GM12865 (cell line): ENCODE data around the gene NALF2.

Source experiments
- DNase-seq: peaks from one replicate; pipeline ENCODE4 v3.0.0; 2010; ENCODE audit warnings: low read depth
- H3K4me3 ChIP-seq: 2 replicates; pipeline ENCODE4 v1.5.1; 2011; ENCODE audit warnings: mild to moderate bottlenecking, low read depth, low read length, control low read depth
- CTCF ChIP-seq: IDR thresholded peaks from 2 replicates; pipeline ENCODE4 v1.5.1; 2011; ENCODE audit warnings: low read length, control low read depth, low read depth, inconsistent platforms; ENCODE audit not compliant: insufficient read depth; ENCODE audit errors: missing control alignments

Gene NALF2

GRCh38 chrX:69530306-69530705 lies 26.2 kb downstream of the NALF2 start:
- TF ChIP-seq CTCF, result no peak
- DNase-seq, result no peak
- H3K4me3 ChIP-seq, result no peak overlapping the region

- no peak for DNase-seq
- no peak overlapping the region for H3K4me3 ChIP-seq
- TF ChIP-seq CTCF, result no peak
Measured at GRCh38 chrX:69531031-69531755, 27.1 kb downstream of the NALF2 start.

- DNase-seq, result no peak
- no peak for TF ChIP-seq CTCF
- no peak overlapping the region for H3K4me3 ChIP-seq
Measured at GRCh38 chrX:69535661-69536060, 31.5 kb downstream of the NALF2 start.

GRCh38 chrX:69538321-69538876 lies 34.3 kb downstream of the NALF2 start:
- DNase-seq, result peak; percentile 59
- peak; percentile 61 for TF ChIP-seq CTCF
- H3K4me3 ChIP-seq, result no peak overlapping the region

- H3K4me3 ChIP-seq, result no peak overlapping the region
Measured at GRCh38 chrX:69539437-69539836, 35.3 kb downstream of the NALF2 start.

GRCh38 chrX:69541956-69542355 lies 37.8 kb downstream of the NALF2 start:
- H3K4me3 ChIP-seq, result no peak overlapping the region
- TF ChIP-seq CTCF, result no peak
- DNase-seq, result no peak

More at GRCh38 chrX:69539437-69539836, 35.3 kb downstream of the NALF2 start:
- DNase-seq, result peak; percentile 24
- no peak for TF ChIP-seq CTCF
